ENCODE results near the gene KLF12. TPM values are rescaled to one million over a fixed set of nuclear protein-coding genes. Genes with fewer than 3 reads are reported as not detected.

The KLF12 gene
- total RNA-seq, 4 donors from 2014 or later = 7.8 to 20.3 (median 14.1) TPM

- Histone ChIP-seq H3K36me3 (no peaks in the 10 kb centered on the region), H3K27ac (no peak overlapping the region), H3K4me3 (no peak overlapping the region), H3K27me3 (no peaks in the 10 kb centered on the region), H3K4me1 (peaks cover 0 to 9% (median 0%) of the 10 kb centered on the region in 4 donors), H3K9me3 (no peaks in the 10 kb centered on the region)
- 47 to 55% methylated on average over 3 of the region's 3 CpGs for WGBS, 2 donors
- TF ChIP-seq POLR2A (IDR thresholded peaks at IDR 0.05) (no peak), EP300 (IDR thresholded peaks at IDR 0.05) (no peak), CTCF (IDR thresholded peaks at IDR 0.05) (no peak)
- no peak for DNase-seq (ENCODE audit: low spot score in 2 of 2)
Observed at GRCh38 chr13:74158571-74159352, 24.6 kb upstream of the KLF12 start.

GRCh38 chr13:74158028-74158427, 23.8 kb upstream of the KLF12 start:
- Histone ChIP-seq H3K9me3 (no peaks in the 10 kb centered on the region), H3K27me3 (no peaks in the 10 kb centered on the region), H3K27ac (no peak overlapping the region), H3K4me1 (peaks cover 0 to 9% (median 0%) of the 10 kb centered on the region in 4 donors), H3K36me3 (no peaks in the 10 kb centered on the region), H3K4me3 (no peak overlapping the region)
- WGBS, 2 donors = 52 to 65% methylated on average over 8 of the region's 8 CpGs
- no peak for DNase-seq (ENCODE audit: low spot score in 2 of 2)
- no peak for TF ChIP-seq POLR2A (IDR thresholded peaks at IDR 0.05)

- H3K27ac ChIP-seq = no peak overlapping the region
- WGBS, 2 donors = 95 to 98% methylated on average over 3 of the region's 3 CpGs
- peaks cover 0 to 9% (median 0%) of the 10 kb centered on the region in 4 donors for H3K4me1 ChIP-seq
Observed at GRCh38 chr13:74154981-74155380, 20.8 kb upstream of the KLF12 start.

GRCh38 chr13:74153316-74153715, 19.1 kb upstream of the KLF12 start:
- no peak for TF ChIP-seq CTCF (IDR thresholded peaks at IDR 0.05)
- no peak for TF ChIP-seq EP300 (IDR thresholded peaks at IDR 0.05)
- no peak for TF ChIP-seq POLR2A (IDR thresholded peaks at IDR 0.05)
- no peaks in the 10 kb centered on the region for H3K27me3 ChIP-seq
- 50 to 71% methylated on average over 2 of the region's 2 CpGs for WGBS, 2 donors
- H3K4me1 ChIP-seq = peaks cover 0 to 7% (median 0%) of the 10 kb centered on the region in 4 donors
- H3K27ac ChIP-seq = no peak overlapping the region
- H3K9me3 ChIP-seq = no peaks in the 10 kb centered on the region
- no peaks in the 10 kb centered on the region for H3K36me3 ChIP-seq
- H3K4me3 ChIP-seq = no peak overlapping the region
- no peak for DNase-seq (ENCODE audit: low spot score in 2 of 2)

More at GRCh38 chr13:74154981-74155380, 20.8 kb upstream of the KLF12 start:
- no peak for TF ChIP-seq CTCF (IDR thresholded peaks at IDR 0.05)
- H3K9me3 ChIP-seq = no peaks in the 10 kb centered on the region
- H3K27me3 ChIP-seq = no peaks in the 10 kb centered on the region
- no peaks in the 10 kb centered on the region for H3K36me3 ChIP-seq
- H3K4me3 ChIP-seq = no peak overlapping the region
- no peak for DNase-seq (ENCODE audit: low spot score in 2 of 2)

GRCh38 chr13:74151859-74152258, 17.7 kb upstream of the KLF12 start:
- Histone ChIP-seq H3K27me3 (no peaks in the 10 kb centered on the region), H3K4me1 (no peaks in the 10 kb centered on the region), H3K36me3 (no peaks in the 10 kb centered on the region), H3K27ac (no peak overlapping the region), H3K4me3 (no peak overlapping the region), H3K9me3 (no peaks in the 10 kb centered on the region)
- no peak for TF ChIP-seq CTCF (IDR thresholded peaks at IDR 0.05)
- TF ChIP-seq EP300 (IDR thresholded peaks at IDR 0.05) = no peak
- TF ChIP-seq POLR2A (IDR thresholded peaks at IDR 0.05) = no peak
- 43 to 45% methylated on average over 3 of the region's 3 CpGs for WGBS, 2 donors
- no peak for DNase-seq (ENCODE audit: low spot score in 2 of 2)

Data from tibial nerve (tissue), 4 donors.